Activated CD4-positive, alpha-beta T cell treated with anti-CD3 and anti-CD28 coated beads, Interleukin-2, amount 50 U/mL, for 1 hour (primary cell): ENCODE results near the gene PGLYRP4.
"Not testable (repeated sequence)": the region's sequence is repeated elsewhere in the genome, so short reads cannot be mapped to it uniquely, and the experiment has no call there.

Experiments
- DNase-seq: peaks from one replicate; pipeline ENCODE4 v3.0.0-alpha.2; 2020

Gene PGLYRP4

DNA sequence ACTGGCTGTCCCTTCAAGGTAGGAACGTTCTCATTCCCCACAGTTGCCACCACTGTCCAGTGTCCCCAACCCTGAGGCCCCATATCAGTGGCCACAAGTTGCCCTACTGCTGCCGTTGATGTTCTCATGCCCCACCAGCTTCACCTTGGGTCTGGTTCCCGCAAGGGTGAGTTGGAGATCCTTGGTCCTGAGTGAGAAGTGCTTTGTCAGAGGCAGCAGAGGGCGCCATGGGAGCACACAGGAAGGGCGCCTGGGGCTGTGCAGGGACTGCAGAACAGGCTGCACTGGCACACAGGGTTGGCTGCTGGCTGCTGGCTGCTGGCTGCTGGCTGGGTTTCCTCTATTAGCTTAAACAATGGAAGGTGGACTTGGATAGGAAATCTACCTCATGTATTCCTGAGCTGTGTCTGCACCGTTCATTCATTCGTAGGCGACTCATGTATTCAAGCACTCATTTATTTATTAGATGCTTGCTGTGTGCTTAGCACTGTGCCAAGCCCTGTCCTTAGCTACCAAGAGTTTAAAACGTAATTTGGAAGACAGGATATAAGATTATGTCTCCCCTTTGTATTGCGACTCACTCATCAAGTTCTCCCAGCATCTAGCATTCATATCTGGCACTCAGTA, 6.9 kb upstream of the PGLYRP4 start:
- peak; percentile 13 for DNase-seq

DNA sequence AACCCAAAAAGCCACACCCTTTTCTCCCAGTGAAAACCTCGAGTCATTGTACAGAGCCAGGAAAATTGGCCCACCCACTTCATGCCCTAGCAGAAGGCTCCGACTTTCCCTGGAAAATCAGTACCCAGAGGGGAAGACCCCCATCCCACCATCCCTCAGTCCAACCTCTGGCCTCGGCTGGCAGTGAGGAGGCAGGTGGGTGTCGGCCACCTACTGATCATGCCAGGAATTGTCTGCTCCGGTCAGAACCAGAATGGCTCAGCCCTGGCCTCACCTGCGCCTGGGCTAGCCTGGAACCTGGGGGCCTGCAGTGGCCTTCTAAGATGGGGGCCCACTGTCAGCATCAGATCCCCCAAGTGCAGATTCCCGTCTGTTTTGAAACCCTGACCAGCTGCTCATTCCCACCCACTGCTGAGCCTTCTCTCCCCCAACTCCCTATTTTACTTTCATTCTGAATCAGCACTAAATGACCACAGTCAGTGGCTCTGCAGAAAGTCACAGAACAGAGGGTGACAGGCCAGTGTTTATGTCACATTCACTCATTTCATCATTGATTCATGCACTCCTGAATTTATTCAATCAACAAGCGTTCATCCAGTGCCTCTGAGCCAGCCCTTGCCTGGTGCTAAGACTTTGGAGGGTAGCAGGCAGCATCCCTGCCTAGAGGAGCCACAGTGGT, 6.0 kb upstream of the PGLYRP4 start:
- no peak for DNase-seq

DNA sequence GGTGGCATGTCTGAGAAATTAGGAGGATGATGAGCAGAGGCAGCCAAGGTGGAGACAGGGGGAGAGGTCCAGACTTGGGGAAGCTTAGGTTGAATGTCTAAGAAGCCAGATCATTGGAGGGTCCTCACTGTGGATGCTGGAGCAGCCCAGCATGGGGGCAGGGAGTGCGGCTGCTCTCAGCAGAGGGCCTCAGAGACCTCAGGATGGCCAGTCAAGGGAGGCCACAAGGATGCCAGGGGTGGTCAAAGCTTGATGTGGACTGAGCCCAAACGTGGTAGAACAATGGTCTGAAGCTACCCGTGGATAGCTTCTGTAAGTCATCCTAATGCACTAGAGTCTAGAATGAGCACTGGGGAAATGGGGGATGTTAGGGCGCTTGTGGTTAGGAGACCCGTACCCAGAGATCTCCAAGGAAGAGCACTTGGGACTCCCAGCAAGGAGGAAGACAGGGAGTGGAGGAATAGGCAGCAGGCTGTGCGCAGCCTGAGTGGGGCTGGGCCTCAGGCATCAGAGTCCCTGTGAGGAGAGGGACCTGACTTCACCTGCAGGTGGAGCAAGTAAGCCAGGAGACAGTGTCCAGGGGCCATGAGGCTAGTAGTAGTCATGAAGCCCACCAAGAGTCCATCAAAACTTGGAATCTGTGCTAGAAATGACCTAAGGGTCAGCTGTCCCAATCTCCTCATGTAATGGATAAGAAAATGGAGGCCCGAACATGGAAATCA, 4.7 kb upstream of the PGLYRP4 start:
- no peak for DNase-seq

DNA sequence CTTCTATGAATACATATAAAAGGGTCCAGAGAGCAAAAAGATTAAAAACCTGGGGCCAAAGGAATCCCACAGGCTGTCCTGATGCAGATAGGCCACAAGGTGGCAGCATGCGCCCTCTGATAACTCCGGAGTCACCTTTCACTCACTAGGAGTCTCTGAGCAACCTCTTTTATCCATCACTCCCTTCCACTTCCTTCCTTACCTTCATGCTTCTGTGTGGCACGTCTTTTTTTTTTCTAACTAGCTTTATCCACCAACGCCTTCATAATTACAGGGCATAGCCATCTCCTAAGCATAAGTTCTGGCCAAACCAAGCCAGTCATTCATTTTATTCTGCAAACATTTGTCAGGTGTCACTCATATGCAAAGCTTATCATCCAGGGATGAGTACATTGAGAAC, 3.9 kb upstream of the PGLYRP4 start:
- peak; percentile 61 for DNase-seq

DNA sequence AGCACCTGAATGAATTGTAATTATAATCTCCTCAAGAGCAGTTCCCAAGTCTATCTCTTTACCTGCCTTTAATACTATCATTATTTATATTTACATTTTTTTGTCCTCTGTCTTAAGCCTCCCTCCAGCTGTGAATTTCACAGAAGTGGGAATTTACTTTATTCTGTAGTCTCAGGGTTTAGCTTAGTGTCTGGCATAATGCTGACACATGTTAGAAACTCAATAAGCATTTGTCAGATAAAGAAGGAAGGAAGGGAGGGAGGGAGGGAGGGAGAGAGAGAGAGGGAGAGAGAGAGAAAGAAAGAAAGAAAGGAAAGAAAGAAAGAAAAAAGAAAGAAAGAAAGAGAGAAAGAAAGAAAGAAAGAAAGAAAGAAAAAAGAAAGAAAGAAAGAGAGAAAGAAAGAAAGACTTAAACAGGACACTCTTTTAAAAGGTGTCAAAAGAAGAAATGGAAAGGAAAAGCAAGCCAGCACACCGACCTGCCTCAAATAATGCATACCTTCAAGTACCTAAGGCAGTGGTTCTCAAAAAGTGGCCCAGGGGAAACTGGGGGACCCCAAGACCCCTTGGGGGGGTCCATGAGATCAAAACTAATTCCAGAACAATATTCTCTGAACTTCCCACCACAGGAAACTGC, 1.8 kb upstream of the PGLYRP4 start:
- no peak for DNase-seq

DNA sequence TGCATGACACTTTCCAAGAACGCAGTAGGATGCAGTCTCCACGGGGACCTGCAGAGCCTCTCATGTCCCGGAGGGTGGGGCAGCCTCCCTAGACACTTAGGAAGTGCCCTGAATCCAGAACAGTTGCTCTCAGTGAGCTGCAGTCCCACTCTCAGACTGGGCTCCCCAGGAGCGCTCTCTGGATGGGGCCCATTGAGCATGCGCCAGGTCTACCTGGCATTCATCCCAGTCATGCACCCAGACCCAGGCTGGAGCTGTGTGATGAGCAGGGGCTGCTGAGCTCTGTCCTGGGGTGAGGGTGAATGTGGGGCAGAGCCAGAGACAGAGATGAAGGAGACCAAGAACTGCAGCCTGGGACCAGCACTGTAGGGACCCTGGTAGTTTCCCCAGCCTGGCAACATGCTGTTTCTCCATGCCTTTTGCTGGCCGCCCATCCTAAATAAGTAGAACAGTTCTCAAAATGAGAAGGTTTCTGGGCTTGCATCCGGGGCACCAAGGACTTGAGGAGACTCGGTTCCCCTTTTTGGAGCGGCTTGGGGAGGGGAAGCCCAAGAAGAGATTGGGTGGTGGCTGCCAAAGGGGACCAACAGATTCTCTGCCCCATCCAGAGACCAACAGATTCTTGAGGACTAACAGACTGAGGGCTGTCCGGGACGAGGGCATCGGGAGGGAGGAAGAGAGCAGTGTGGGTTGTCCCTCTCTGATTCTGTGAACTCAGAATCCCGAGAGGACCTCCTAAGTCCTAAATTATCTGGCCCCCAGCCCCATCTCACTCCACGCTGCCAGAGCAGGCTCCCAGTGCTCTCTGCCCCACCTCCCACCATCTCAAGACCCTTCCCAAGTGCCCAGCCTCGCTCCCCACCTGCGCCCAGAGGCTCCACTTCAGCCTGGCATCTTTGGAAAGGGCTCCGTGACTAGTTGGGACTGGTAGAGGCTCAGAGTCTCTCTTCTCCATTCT, 1.0 kb upstream of the PGLYRP4 start:
- DNase-seq = no peak

DNA sequence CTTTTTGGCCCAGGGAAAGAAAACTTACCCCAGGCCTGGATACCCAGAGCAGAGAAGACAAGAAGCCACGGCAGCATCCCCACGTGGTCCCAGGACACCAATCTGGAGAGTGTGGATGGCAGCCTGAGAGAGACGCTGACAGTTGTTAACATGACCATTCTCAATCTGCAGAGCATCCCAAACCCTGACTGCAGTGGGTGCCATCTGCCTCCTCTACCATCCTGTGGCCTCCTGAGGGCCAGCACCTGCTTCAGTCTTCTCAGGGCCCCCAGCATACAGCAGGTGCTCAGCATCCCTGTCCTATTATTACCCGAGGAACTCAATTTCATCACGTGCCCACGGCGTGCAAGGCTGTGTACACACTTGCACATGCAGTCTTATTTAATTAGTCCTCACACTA, 785 bp downstream of the PGLYRP4 start:
- no peak for DNase-seq

DNA sequence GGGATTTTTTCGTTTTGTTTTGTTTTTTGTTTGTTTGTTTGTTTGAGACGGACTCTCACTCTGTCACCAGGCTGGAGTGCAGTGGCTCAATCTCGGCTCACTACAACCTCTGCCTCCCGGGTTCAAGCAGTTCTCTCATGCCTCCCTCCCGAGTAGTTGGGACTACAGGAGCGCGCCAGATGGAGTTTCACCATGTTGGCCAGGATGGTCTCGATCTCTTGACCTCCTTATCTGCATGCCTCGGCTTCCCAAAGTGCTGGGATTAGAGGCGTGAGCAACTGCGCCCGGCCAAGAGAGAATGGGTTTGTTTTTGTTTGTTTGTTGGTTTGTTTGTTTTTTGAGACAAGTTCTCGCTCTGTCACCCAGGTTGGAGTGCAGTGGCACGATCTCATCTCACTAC, 1.6 kb downstream of the PGLYRP4 start:
- not testable (repeated sequence) for DNase-seq

DNA sequence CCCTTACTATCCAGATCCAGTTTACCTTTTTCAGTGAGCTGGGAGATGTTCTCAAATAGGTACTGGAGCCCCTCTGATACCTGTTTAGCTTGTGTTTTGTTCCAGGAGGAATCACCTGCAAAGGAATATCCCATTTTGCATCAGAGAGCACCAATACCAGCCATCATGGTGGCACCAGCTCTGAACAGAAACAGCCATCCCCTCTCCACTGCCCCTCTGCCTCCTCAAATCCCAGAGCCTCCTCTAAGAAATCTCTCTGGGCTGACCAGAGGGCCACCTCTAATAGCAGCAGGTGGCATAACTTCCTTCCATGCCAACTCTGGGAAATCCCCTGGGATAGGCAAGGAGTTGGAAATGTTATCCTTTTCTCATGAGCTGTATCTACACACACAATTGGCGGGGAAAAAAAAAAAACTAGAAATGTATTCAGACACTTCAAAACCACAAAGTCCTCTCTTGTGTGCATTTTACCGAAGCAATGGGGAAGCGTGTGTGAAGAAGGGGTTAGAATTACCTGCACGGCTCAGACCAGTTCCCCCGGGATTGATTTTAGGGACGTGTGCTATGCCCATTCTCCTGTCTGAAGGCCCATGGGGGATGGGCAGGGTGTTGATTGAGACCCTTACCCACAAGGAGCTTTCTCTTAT, 2.4 kb downstream of the PGLYRP4 start:
- no peak for DNase-seq

DNA sequence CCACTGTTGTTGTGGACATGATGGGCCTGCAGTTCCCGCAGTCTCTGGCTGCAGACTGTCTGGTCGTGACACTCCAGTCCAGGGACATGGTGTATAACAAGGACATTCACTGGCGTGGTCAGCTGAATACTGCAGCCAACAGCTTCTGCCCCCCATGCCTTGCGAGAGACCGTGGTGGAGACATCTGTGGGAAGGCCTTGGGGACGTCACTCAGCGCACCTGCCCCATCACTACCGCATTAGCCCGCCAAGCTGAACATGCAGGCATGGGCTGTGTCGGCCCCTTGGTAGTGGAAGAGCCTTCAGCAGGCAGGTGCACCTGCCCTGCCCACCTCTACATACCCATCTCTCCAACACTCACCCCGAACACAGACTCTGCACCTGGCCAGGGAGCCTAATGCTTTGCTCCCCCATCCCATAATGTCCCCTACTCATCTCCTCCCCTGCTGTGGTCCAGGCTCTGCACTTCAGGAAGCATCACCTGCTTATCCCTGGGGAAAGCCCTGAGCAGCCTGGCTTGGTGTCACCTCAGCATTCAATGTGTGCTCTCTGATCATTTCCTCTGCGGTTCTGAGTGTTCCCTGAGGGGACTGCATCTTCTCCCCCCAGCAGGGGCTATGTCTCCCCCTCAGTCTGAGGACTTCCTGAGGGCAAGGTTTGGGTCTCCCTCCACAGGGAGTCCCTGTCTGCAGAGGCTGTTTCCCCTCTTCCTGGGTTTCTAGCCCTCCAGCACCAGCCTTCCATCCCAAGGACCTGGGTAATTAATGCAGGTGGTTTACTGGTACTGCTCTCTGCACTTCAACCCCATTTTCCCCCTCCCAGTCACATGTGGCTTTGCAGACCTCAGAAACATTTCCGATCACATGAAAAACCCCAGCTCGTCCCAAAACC, 3.2 kb downstream of the PGLYRP4 start:
- no peak for DNase-seq

DNA sequence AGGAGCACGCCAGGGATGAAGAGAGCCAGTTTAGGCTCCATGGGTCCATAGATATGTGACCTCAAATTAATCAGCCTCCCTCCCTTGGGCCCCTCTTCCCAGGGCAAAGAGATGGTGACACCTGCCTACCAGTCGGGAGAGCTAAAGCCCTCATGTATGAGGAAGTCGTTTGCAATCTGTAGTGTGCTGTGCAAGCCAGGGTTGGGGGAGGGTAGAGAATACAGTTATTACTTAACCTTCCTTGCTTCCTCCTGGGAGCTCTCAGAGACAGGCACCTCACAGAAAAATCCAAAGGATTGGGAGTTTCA, 4.0 kb downstream of the PGLYRP4 start:
- DNase-seq = no peak

DNA sequence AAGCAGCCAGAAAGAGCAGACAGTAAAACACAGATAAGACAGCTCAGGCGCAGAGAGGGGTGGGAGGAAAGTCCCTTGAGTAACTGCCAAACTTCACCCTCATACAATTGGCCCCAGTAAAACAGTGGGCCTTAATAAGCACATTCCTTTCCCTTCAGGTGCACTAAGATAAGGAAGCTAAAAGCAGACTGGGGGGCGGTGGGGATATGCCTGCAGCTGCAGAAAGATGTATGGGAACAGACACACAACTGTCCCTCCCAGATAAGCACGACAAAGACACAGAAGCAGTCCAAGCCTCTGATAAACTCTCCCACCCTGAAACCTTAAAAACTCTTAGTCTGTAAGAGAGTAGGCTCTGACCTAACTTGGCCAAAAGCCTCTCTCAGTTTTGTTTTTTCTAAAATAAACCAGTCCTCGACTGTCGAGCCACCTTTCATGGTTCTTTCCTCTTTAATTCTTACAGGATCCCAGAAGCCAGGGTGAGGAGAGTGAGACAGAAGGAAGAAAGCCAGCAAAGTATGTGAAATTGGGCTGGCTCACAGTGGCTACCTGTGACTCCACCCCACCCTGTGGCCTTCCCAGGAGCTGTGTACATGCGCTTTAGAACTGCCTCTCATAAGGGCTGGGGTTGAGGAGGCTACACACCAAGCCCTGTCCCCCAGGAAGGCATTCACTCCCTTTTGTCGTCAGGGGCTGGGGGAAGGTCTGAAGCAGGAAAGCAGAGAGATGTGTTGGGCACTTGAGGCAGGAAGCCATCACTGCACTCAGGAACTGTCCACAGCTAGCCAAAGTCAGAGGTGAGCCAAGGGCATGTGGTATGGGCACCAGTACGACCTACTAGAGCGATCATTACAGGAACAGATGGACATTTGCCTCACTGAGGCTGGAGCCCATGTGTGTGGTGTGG, 4.6 kb downstream of the PGLYRP4 start:
- no peak for DNase-seq

DNA sequence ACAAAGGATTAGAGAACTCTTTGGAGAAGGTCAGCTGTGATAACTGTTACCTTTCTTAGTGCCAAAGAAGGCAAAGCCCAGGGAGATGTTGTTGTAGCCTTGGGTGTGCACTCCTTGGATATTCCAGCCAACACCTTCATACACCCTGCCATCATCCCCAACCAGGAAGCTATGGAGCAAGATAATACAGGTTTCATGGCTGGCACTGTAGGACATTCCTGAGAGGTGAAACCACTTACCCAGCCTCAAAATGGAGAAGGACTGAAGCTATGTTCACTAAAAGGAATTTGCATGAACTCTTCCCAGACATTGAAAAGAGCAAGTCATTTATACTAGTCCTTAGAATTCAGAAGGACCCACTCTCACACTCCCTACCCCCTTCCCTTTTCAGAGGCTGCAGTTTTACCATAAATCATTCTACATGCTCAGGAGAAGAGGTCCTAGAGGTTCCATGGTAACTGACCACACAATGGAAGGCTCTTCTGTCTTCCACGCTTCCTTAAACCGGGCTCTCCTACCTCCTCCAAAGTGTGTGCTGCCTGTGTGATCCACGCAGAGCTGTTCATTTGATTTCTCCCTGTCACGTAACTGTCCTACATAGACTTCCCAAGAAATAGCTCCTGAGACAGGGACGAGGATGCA, 5.5 kb downstream of the PGLYRP4 start:
- no peak for DNase-seq

DNA sequence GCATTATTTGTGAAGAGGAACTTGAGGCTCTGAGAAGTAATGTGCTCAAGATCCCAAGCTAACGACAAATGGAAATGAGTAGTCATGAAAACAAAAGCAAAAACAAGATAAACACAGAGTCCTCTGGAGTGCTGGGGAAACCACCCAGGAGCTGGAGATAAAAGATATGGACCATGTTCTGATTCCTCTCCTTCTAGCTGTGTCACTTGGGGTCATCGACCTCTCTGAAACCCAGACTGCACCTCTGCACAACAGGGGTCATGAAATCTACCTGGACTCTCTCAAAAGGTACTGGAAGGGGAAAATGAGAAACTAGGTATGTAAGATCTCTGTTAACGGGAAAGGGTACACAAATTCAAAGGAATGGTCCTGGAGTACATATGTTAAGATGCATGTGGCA, 6.5 kb downstream of the PGLYRP4 start:
- no peak for DNase-seq

DNA sequence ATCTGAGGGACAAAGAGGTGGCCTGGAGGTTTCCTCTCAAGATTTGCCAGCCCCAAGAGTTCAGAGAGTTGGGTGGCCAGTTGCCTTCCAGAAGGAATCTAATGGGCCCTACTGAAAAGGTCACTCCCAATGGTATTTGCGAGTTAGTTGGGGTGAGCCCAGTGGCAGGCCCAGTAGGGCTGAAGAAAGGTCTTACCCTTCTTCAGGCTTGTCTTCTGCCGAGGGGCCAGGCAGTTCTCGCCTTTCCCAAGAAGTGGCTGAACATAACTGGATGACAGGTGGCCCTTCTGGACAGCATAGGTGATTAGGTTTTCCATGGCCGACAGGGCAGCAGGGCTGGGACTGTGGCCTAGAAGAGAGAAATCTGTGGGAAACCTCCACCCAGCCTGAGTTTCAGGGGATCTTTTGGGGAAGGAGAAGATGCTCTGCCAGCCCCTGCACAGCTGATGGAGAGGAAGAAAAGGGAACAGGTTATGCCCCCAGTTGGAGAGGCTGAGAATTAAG, 7.2 kb downstream of the PGLYRP4 start:
- DNase-seq = no peak

DNA sequence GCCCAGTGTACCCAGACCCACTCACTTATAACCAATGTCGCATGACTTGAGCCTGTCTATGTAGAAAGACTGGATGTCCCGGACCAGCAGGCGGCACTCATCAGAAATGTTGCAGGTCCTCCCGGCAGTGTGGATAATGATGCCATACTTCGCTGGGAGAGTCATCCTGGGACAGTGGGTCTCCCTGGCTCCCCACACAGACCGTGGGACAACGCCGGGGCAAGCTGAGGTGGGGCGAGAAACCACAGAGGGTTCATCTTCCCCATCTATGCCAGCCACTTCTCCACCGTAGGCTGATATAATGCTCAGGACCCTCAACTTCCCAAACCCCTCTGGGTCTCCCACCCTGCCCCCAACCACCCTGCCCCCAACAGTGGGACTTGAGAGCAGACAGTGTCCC, 8.3 kb downstream of the PGLYRP4 start:
- no peak for DNase-seq

DNA sequence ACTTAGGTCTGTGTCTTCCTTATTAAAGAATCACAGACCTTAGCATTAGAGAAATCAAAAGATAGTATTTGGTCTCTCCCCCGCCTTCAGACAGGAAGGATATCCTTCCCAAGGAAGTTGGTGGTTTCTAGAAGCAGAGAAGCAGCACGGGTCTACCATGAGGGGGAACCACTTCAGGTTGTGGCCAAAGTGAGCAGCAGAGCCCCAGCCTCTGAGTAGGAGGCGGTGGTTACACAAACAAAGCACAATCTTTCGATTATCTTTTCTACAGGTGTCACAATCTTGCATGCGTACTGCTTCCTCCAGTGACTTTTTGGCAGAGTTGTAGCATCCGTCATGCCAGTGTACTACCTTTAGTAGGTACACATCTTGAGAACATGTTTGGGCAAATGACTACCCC, 8.8 kb downstream of the PGLYRP4 start:
- no peak for DNase-seq

DNA sequence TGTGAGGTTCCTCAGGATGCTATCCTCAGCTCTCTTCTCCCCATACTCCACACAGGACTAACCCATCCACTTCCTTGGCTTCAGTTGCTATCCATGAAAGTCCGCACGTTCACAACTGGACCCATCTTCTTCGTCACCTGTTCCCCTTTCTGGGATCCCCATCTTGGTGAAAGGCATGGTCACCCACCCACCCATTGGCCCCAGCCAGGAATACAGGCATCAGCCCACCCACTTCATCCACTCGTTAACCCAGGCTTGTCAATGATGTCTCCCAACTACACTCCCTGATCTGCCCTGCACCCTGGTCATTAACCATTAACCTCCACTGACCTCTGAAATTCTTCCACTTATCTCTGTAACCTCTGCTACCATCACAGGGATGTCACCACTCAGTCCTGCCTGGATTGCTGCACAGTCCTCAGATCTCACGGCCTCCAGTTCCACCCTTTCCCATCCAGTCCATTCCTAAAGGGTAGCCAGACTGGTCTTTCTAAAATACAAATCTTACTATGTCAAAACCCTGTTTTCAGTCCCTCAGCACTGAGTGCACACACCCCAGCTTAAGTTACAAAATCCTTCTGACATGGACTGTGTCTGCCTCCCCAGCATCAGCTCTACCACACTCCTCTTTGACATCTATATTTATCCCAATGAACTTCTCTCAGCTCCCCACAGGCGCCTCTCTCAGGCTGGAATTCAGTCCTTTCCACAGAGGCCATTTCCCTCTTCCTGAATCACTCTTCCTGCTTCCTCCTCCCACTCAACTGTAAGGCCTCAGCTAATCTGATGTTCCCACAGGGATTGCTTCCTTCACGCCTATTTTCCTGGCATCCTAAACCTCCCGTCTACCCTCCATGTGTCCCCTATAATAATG, 10.4 kb downstream of the PGLYRP4 start:
- no peak for DNase-seq
